NCI-H146 treated with DMSO at 0.1 percent for 48 hours (cell line): ENCODE data around the gene PEAR1.
"Not testable (repeated sequence)": the region's sequence is repeated elsewhere in the genome, so short reads cannot be mapped to it uniquely, and the experiment has no call there.

Experiments used
- DNase-seq: peaks from one replicate; lab custom pipeline; 2025; ENCODE audit not compliant: unreplicated experiment; lab: John Stamatoyannopoulos, UW

PEAR1 gene

GRCh38 chr1:156913809-156914387 is 20.4 kb downstream of the PEAR1 start:
- no peak for DNase-seq

GRCh38 chr1:156914440-156914856 is 20.9 kb downstream of the PEAR1 start:
- no peak for DNase-seq

- peak; percentile 48 for DNase-seq
These were observed 26.9 kb downstream of the PEAR1 start, which contains the start of gene LRRC71 for GRCh38 chr1:156920233-156921052. LRRC71 (plus strand) TSS chr1:156920632; CDS start chr1:156920804, 172 bp downstream.

- DNase-seq: no peak
These were observed 27.6 kb downstream of the PEAR1 start for GRCh38 chr1:156921053-156921529.

GRCh38 chr1:156922986-156923669 is 29.6 kb downstream of the PEAR1 start:
- DNase-seq: peak; percentile 35

GRCh38 chr1:156923670-156924477 is 30.4 kb downstream of the PEAR1 start:
- DNase-seq: no peak

GRCh38 chr1:156924478-156925153 is 31.1 kb downstream of the PEAR1 start:
- DNase-seq: no peak

GRCh38 chr1:156925154-156926010 is 31.9 kb downstream of the PEAR1 start:
- no peak for DNase-seq

GRCh38 chr1:156926175-156926574 is 32.7 kb downstream of the PEAR1 start:
- DNase-seq: no peak

GRCh38 chr1:156926695-156927094 is 33.2 kb downstream of the PEAR1 start:
- not testable (repeated sequence) for DNase-seq

GRCh38 chr1:156927215-156928042 is 33.9 kb downstream of the PEAR1 start:
- DNase-seq: peak; percentile 40

GRCh38 chr1:156928043-156928602 is 34.6 kb downstream of the PEAR1 start:
- DNase-seq: no peak

- DNase-seq: no peak
These were observed 36.2 kb downstream of the PEAR1 start for GRCh38 chr1:156929596-156930238.

- no peak for DNase-seq
These were observed 37.0 kb downstream of the PEAR1 start for GRCh38 chr1:156930483-156930882.

GRCh38 chr1:156931211-156931952 is 37.9 kb downstream of the PEAR1 start:
- no peak for DNase-seq

- no peak for DNase-seq
These were observed 38.6 kb downstream of the PEAR1 start for GRCh38 chr1:156931974-156932710.
